ENCODE measurements around the gene HSPD1. TPM values are rescaled to one million over a fixed set of nuclear protein-coding genes. Genes with fewer than 3 reads are reported as not detected.
"Not testable (repeated sequence)": the region's sequence is repeated elsewhere in the genome, so short reads cannot be mapped to it uniquely, and the experiment has no call there.

HSPD1 gene
- polyA plus RNA-seq, 4 donors = 502 to 695 (median 576) TPM

- DNase-seq (ENCODE audit: low read depth in 4 of 4, low spot score in 2 of 4) = no peak
These were observed 1.3 kb downstream of the HSPD1 start for GRCh38 chr2:197498235-197498936.

GRCh38 chr2:197497326-197497725 lies 2.3 kb downstream of the HSPD1 start:
- no peak for DNase-seq (ENCODE audit: low read depth in 4 of 4, low spot score in 2 of 4)

DNA sequence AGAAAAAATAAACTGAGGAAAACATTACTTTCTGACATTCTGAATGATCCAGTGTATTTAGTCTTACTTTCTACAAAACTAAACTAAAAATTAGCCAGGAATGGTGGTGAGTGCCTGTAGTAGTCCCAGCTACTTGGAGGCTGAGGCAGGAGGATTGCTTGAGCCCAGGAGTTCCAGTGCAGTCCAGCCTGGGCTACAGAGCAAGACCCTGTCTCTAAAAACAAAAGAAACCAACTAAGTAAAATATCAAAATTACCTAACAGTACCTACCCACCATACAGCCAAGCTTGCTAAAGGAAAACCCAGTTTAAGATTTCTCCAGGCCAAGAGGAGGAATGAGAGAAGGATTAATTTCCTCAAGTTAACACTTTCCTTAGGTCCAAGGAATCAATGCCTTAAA lies 2.9 kb downstream of the HSPD1 start:
- DNase-seq (ENCODE audit: low read depth in 4 of 4, low spot score in 2 of 4) = no peak

GRCh38 chr2:197495433-197496134 lies 4.1 kb downstream of the HSPD1 start:
- no peak for DNase-seq (ENCODE audit: low read depth in 4 of 4, low spot score in 2 of 4)

GRCh38 chr2:197487385-197487784 lies 12.3 kb downstream of the HSPD1 start:
- DNase-seq (ENCODE audit: low read depth in 4 of 4, low spot score in 2 of 4) = no peak

GRCh38 chr2:197486175-197486574 lies 13.5 kb downstream of the HSPD1 start:
- DNase-seq (ENCODE audit: low read depth in 4 of 4, low spot score in 2 of 4) = no peak

- not testable (repeated sequence) for DNase-seq (ENCODE audit: low read depth in 4 of 4, low spot score in 2 of 4)
These were observed 15.4 kb downstream of the HSPD1 start for GRCh38 chr2:197484248-197484647.

DNA sequence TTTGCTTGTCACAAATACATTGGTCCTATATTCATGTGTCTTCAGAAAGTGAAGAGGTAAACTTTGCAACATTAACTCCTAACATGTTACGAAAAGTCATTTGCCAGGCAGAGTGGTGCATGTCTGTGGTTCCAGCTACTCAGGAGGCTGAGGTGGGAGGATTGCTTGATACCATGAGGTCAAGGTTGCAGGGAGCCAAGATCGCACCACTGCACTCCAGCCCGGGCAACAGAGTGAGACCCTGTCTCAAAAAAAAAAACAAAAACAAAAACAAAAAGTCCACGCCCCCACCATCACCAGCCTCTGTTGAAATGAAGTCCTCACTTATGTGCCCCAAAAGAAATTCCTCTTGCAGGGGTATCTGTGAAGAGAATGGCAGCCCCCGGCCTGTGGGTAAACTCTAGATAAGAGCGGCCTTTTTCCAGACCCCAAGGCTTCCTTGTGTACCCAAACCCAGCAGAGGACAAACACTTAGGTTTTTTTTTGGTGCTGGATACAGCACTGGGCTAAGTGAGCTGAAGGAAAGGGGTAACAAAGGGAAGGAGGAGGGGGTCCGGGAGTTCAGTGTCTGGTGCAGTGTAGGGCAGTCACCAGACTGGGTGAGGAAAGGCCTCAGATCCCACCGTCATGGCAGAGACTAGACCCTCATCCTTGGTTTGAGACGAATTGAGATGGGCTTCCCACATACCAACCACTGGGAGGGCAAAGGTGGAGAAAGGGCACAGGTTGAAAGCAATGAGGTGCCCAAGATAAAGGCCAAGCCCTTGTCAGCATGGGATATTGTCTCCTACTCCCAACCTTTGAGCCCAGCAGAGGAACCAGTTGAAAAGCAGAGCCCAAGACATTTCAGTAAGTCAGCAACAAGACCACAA lies 19.2 kb downstream of the HSPD1 start:
- DNase-seq (ENCODE audit: low read depth in 4 of 4, low spot score in 2 of 4) = no peak

DNA sequence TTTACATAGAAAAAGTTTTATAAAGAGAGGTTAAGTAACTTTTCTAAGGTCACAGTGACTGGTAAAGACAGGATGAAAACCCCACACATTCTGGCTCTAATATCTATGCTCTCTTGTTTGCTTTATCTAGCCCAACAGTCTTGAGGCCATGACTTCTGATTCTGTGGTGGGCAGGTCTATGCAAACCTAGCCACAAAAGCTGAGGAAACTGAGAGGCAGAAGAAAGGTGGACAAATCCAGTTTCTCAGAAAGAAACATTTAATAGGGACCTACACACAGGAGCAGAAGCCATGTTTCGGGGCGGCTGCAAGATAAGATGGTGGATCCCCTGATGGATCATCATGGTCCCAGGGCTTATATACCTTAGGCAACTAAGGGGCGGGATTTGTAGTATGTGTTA lies 21.8 kb downstream of the HSPD1 start:
- no peak for DNase-seq (ENCODE audit: low read depth in 4 of 4, low spot score in 2 of 4)

GRCh38 chr2:197472166-197472565 lies 27.5 kb downstream of the HSPD1 start:
- DNase-seq (ENCODE audit: low read depth in 4 of 4, low spot score in 2 of 4) = no peak

GRCh38 chr2:197464175-197464574 lies 35.5 kb downstream of the HSPD1 start:
- no peak for DNase-seq (ENCODE audit: low read depth in 4 of 4, low spot score in 2 of 4)

GRCh38 chr2:197461057-197461456 lies 38.6 kb downstream of the HSPD1 start:
- DNase-seq (ENCODE audit: low read depth in 4 of 4, low spot score in 2 of 4) = no peak

DNA sequence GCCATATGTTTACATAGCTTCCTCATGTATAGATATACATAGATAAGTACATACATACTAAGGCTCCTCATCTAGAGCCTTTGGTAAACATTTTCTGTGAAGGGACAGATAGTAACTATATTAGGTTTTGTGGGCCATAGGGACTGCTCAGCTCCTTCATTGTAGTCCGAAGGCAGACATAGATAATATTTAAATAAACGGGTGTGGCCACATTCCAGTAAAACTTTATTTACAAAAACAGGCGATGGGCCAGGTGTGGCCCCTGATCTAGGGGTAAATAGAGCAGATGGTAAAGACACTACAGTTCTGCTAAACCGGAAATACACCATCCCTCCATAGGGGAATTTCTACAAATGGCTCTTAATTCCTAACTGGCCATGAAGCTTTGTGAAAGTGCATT lies 39.0 kb downstream of the HSPD1 start:
- no peak for DNase-seq (ENCODE audit: low read depth in 4 of 4, low spot score in 2 of 4)

- no peak for DNase-seq (ENCODE audit: low read depth in 4 of 4, low spot score in 2 of 4)
These were observed 44.2 kb downstream of the HSPD1 start for GRCh38 chr2:197455428-197455827.

GRCh38 chr2:197454923-197455322 lies 44.7 kb downstream of the HSPD1 start:
- DNase-seq (ENCODE audit: low read depth in 4 of 4, low spot score in 2 of 4) = no peak

GRCh38 chr2:197453914-197454398 lies 45.7 kb downstream of the HSPD1 start:
- peak in 2 of 4 donors; percentile 65 to 74 for DNase-seq (ENCODE audit: low read depth in 4 of 4, low spot score in 2 of 4)

DNA sequence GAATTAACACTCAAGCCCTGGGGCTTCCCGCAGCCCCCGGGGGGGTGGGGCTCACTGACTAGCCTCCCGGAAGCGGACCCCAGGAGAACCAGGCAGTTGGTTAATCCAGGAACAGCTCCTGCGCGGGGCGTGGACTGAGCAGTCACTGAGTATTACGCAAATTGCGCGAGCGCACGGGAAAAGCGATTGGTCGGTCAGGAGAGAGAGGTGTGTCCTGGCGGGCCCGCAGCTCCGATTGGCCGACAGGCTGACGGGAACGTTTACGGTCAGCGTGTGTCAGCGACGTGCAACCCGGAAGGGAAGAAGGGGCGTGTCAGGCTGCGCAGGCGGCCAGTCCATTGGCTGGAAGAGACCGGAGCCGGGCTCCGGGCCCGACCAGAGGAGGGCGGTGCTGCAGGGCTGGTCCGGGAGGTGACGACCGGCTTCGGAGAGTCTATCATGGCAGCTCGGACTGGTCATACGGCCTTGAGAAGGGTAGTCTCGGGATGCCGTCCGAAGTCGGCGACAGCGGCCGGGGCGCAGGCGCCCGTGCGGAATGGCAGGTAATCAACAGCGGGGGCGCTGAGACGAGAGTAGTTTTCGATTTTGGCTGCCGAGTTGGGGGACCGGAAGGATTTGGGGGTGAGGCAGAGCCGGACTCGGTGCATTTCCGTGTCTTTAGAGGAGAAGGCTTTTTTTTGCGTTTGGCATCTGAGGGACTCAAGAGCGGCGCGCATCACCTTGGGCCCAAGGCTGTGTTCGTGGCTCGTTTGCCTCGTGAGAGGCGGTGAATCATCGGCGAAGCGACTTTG lies 46.3 kb downstream of the HSPD1 start, which contains the start of gene COQ10B:
TSS of gene COQ10B (plus strand) at position 430 of the 791 bp plus-strand sequence. CDS start at position 439, 9 bp downstream.
- peak; percentile 95 to 99 (median 96) for DNase-seq (ENCODE audit: low read depth in 4 of 4, low spot score in 2 of 4)

- DNase-seq (ENCODE audit: low read depth in 4 of 4, low spot score in 2 of 4) = no peak
These were observed 46.9 kb downstream of the HSPD1 start for GRCh38 chr2:197452754-197453122.

DNA sequence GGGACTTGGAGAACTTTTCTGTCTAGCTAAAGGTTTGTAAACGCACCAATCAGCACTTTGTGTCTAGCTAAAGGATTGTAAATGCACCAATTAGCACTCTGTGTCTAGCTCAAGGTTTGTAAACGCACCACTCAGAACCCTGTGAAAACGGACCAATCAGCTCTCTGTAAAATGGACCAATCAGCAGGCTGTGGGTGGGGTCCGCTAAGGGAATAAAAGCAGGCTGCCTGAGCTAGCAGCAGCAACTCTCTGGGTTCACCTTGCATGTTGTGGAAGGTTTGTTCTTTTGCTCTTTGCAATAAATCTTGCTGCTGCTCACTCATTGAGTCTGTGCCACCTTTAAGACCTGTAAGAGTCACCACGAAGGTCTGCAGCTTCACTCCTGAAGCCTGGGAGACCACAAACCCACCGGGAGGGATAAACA lies 48.7 kb downstream of the HSPD1 start:
- not testable (repeated sequence) for DNase-seq (ENCODE audit: low read depth in 4 of 4, low spot score in 2 of 4)

- no peak for DNase-seq (ENCODE audit: low read depth in 4 of 4, low spot score in 2 of 4)
These were observed 49.2 kb downstream of the HSPD1 start for GRCh38 chr2:197450465-197450864.
